Transverse colon (tissue), 4 donors: ENCODE results near the gene KLF11.

Source experiments
- CTCF ChIP-seq, 5 experiments: fragments of 200-600 bp in 3 of 5; fragments of 450-650 bp in 2 of 5; sonication (generic) in 3 of 5; IDR thresholded peaks; 1 replicate in 2 of 5; 2 replicates in 3 of 5; pipeline ENCODE4 v1.5.1; 2016 to 2017; ENCODE audit warnings: antibody characterized with exemption in 5 of 5, inconsistent platforms in 3 of 5, mild to moderate bottlenecking in 2 of 5, moderate library complexity in 1 of 5
- POLR2A ChIP-seq: fragments of 450-650 bp; IDR thresholded peaks from one replicate; pipeline ENCODE4 v1.6.1; 2016; ENCODE audit warnings: antibody characterized with exemption, mild to moderate bottlenecking, moderate library complexity
- POLR2AphosphoS5 ChIP-seq, 3 donors: sonication (generic); formaldehyde crosslinking; IDR thresholded peaks; one replicate each; pipeline ENCODE4 v1.6.1; 2016; ENCODE audit warnings: antibody characterized with exemption in 3 of 3

- TF ChIP-seq POLR2A: no peak
- no peak for TF ChIP-seq CTCF (IDR thresholded peaks at IDR 0.05)
- TF ChIP-seq POLR2AphosphoS5 (IDR thresholded peaks at IDR 0.05): no peak
These were observed 48.9 kb upstream of the KLF11 start for GRCh38 chr2:9994462-9994861.
